Measurements from ENCODE around the gene TECPR1. TPM values are rescaled to one million over a fixed set of nuclear protein-coding genes. Genes with fewer than 3 reads are reported as not detected.

The TECPR1 gene
- total RNA-seq (2014; rRNA removed; shearing (Covaris generic)) = 10.8 and 24.5 TPM in 2 replicates

DNA sequence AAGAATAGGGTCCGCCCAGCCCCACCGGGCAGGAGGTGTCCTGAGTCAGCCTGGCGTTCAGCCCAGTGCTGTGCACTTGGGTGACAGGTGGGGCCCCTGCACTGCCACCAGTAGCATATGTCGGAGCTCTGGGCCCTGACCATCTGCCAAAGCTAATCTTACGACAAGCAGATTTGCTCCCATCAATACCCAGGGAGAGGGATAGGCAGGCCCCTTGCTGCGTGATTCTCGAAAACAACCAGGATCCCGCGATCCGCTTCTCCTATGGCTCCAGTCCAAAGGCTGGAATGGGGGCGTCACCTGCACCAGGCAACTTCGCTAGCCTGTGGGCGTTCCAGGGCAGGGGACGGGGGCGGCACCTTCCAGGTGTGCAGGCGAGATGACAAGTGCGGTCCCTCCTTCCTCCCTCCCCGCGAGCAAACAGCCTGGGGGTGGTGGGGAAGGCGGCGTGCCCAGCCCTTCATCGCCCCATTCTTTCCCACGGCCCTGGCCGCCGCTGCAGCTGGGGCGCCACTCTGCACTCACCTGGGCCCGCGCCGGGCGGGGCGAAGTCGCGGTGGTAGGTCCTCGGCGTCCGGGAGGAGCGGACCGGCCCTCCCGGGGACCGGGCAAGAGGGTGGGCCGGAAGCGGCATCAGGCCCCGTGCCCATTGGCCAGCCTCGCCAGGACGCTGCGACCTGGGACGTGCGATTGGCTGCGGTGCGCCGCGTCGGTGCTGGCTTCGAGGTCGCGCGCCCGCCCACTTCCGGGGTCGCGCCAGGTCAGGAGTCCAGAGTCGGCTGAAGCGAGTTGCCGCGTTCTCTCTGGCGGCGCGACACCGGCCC lies at the start of gene TECPR1:
TSS of gene TECPR1 (minus strand) at position 632 of the 824 bp plus-strand sequence. CDS start 6,086 bp downstream, outside the sequence.
- DNase-seq (ENCODE audit: low spot score) = peak; percentile 95

GRCh38 chr7:98300595-98301372 lies 48.8 kb upstream of the TECPR1 start:
- no peak for DNase-seq (ENCODE audit: low spot score)

GRCh38 chr7:98297626-98298286 lies 45.7 kb upstream of the TECPR1 start:
- DNase-seq (ENCODE audit: low spot score) = no peak

- no peak for DNase-seq (ENCODE audit: low spot score)
These were observed 44.8 kb upstream of the TECPR1 start for GRCh38 chr7:98296833-98297232.

DNA sequence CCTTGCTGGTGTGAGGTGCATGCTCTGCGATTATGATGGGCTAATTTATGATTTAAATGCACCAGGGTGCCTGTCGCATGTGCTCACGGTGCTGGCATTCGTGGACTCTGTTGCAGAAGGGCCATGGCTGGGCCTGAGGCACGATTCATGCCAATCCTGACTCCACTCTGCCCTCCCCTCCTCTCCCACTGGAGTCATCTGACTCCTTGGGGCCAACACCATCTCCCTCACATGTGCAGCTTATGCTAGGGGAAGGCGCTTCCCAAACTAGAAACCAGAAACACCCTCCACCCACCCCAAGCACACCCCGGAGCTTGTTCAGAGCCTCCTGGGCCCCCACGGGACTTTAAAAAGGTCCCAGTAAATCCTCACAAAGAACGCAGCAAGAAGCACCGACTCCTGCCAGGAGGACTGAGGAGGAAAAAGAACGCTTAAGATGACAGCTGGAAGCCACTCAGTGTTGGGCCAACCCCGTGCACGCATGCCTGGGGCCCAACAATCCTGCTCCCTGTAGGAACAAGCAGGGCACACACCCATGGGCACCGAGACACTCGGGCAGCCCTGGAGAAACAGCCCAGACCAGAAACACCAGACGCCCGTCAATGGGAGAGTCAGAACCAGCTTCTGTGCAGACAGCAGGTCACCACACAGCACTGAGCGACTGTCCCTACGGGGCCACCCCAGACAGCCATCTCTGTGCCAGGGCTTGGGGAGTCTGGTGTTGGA lies 43.6 kb upstream of the TECPR1 start:
- DNase-seq (ENCODE audit: low spot score) = no peak

GRCh38 chr7:98294798-98295382 lies 42.9 kb upstream of the TECPR1 start:
- DNase-seq (ENCODE audit: low spot score) = peak; percentile 58

GRCh38 chr7:98294326-98294725 lies 42.3 kb upstream of the TECPR1 start:
- DNase-seq (ENCODE audit: low spot score) = no peak

GRCh38 chr7:98293746-98294145 lies 41.7 kb upstream of the TECPR1 start:
- no peak for DNase-seq (ENCODE audit: low spot score)

- DNase-seq (ENCODE audit: low spot score) = no peak
These were observed 41.2 kb upstream of the TECPR1 start for GRCh38 chr7:98293265-98293664.

DNA sequence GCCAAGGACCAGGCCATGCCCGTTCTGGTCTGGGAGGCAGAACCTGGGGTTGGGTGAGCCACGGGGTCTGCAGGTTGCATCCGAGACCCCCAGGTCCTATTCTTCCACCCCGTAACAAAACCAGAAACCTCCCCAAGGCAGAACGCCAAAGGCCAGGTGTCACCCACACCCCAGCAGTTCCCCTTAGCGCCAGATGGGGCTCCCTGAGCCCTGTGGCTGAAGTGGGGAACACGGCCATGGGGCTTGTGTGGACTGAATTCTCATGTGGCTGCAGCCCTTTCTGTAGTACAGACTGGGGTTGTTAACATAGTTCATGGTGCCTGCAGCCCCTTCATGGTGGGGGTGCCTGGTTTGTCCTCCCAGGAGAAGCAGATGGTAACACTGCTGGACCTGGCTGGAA lies 39.7 kb upstream of the TECPR1 start:
- no peak for DNase-seq (ENCODE audit: low spot score)

- no peak for DNase-seq (ENCODE audit: low spot score)
These were observed 37.4 kb upstream of the TECPR1 start for GRCh38 chr7:98289333-98289875.

- no peak for DNase-seq (ENCODE audit: low spot score)
These were observed 36.2 kb upstream of the TECPR1 start for GRCh38 chr7:98288064-98288823.

DNA sequence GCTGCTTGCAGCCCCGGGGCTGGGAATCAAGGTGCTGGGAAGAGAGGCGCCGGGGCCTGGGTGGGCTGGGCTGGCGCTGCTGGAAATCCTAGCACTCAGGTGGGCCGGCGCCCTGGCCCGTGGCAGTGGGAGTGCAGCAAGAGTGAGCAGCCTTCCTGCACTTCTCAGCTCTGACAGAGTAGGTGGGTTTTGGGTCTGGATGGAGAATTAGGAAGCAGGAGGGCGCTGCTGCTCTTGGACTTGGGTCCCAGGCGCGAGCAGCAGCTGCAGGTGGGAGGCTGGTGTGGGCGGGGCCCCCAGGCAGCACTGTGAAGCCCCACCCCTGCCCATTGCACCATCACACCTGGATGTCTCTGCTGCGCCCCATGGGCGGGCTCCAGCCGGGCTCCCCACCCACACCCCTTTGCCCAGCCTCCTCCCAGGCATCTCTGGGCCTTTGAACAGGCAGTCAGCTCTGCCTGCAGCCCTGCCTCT lies 35.5 kb upstream of the TECPR1 start:
- DNase-seq (ENCODE audit: low spot score) = no peak

DNA sequence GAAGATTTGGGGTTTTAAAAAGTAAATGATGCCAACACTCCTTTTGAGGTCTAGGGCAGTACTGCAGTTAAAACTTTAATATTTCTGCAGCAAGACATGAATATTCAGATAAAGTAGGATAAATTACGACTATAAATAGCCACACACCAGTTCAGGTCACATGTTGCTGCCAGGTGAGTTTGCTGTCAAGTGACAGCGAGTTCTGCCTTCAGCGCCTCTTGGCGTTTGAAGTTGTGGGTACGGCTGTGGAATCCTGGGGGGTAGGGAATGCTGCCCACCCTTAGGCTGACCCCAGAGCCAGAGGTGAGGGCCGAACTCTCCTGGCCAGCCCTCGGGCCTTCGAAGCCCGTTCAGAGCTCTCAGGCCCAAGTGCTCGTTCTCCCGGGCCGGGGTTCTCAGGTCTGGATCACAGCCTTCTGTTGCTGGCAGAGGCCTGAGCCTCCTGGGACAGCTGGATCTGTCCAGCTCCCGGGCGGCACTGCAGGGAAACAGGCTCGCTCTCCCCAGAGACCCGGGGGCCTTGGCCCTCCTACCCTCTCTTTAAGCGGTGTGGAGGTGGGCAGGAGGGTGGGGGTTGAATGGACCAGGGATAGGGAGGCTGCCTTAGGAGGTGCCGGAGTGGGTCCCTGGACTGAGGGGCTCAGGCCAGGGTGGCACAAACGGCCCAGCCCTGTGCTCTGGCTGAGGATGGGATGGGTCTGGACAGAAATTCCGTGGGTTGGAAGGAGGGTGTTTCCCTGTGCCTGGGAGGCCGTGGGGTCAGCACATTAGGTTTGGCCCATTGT lies 34.9 kb upstream of the TECPR1 start:
- no peak for DNase-seq (ENCODE audit: low spot score)

GRCh38 chr7:98286093-98286539 lies 34.1 kb upstream of the TECPR1 start:
- DNase-seq (ENCODE audit: low spot score) = peak; percentile 70

DNA sequence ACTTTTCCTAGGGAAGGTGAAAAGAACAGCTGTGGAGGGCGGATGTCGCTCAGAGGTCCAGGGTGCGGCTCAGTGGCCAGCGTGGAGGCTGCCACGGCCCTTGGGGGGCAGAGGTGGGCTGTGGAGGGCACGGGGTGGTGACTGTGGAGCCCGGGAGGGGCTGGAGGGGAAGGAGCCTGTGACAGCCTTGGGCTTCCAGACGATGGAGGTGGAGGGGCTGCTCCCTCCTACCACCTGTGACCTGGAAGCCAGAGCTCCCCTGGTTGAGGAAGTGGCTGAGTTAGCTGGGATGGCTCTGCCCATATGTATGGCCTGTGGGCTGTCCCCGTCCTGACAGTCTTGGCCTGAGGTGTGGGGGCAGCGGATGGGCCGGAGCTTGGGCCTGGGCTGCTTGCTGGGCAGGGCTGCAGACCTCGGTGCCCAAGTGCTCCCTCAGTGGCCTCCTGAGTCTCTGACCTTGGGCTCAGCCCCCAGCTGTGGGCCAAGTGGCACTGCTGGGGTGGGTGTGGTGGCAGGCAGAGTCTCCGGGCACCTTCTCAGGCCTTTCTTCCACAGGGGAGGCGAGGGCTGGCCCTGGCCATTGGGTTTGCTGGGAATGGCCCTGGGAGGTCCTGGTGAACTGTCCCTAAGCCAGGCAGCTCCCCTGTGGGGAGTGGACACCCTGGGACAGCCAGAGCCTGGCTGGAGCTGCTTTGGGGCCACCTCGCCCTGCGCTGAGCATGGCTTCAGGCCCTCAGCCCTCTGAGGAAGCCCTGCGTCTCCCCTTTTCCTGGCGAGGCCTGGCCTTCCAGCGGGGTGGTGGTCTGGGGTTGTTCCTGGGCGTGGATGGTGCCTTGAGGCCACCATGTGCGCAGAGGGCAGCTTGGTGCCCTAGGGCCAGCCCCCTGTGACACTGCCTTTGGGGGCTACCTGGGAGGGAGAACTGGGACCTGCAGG lies 33.4 kb upstream of the TECPR1 start:
- no peak for DNase-seq (ENCODE audit: low spot score)

DNA sequence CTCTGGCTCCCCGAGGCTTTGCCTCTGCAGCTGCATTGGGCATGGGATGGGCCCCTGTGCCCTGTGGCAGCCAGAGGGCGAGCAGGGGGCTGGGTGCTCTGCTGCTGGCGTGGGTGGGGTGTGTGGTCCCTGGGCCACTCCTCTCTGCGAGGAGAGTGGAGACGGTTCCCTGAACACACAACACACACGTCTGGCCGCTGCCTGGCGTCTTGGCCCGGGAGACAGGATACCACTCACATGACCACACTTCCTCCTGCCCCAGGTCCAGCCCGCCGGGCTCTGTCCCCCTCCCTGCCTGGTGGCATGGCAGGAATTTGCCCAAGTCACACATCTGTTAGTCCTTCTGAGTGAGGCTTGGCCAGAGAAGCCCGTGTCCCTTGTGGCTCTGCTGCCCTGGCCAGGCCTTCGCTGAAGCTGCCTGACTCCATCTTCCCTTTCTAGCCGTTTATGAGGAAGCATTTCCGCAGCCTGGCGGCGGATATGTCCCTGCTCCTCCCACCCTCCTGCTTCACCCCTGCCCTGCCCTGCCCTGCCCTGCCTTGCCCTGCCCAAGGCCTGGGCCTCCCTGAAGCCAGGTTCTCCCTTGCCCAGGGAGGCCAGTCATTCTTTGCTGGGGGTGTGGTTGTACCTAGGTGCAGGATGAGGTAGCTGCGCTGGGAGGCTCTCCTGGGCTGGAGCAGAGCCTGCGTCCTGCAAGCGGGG lies 32.5 kb upstream of the TECPR1 start:
- peak; percentile 93 for DNase-seq (ENCODE audit: low spot score)

- DNase-seq (ENCODE audit: low spot score) = no peak
These were observed 31.8 kb upstream of the TECPR1 start for GRCh38 chr7:98283887-98284222.

Data from H4 (cell line).